ENCODE data around the gene SYCP2.

DNA sequence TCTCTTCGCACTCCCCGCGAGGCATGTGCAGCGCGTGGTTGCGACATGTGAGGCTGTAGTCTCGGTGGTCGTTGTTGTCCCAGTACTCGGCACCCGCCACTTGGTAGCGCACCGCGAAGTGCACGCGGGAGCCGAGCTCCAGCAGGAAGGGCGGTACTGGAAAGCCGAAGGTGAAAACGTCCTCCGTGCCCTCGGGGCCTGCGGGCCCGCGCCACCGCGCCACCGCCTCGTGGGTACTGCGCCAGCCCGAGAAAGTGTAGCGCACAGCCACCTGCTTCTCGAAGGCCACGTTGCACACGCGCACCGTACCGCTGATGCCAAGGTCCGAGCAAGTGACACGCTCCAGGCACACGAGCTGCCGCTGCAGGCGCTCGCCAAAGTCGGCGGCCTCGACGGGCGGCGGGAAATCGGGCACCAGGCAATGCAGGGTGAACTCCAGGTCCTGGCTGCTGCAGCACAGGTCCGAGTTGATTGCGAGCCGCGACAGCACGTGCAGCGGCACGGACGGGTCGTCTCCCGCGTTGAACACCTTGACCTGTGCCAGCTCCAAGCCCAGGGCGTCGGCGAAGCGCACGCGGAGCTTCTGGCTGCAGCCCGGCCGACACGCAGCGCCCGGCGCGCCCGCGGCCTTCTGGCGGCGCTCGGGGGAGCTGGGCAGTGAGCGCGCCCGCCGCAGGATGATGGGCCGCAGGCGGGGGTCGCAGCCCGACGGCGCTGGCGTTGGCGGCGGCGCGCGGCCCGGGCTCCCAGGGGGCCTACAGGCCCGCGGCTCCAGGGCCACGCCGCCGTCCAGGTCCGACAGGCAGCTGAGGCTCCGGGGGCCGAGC, 5.8 kb upstream of the SYCP2 start:
- TF ChIP-seq CTCF (IDR thresholded peaks at IDR 0.05; ENCODE audit: insufficient read depth, low read length, poor library complexity, severe bottlenecking) = no peak
- no peak for TF ChIP-seq EZH2phosphoT487 (conservative IDR thresholded peaks at IDR 0.05; ENCODE audit: low read length)

Measured in SU-DHL-6 (cell line).